Mononuclear cell (primary cell): ENCODE measurements around the gene ZNF70. TPM values are rescaled to one million over a fixed set of nuclear protein-coding genes. Genes with fewer than 3 reads are reported as not detected.
A peak's percentile ranks its signal among the peaks of the same experiment; 100 is the strongest.
"Not testable (repeated sequence)": the region's sequence is repeated elsewhere in the genome, so short reads cannot be mapped to it uniquely, and the experiment has no call there.

Experiments
- H3K27me3 ChIP-seq: 2 replicates; pipeline ENCODE4 v1.6.0; 2011; ENCODE audit warnings: low read length, control low read depth; ENCODE audit not compliant: insufficient read depth
- H3K4me1 ChIP-seq: 2 replicates; pipeline ENCODE4 v1.5.1; 2011; ENCODE audit warnings: mild to moderate bottlenecking, low read length, control low read depth; ENCODE audit not compliant: insufficient read depth
- H3K4me3 ChIP-seq: 2 replicates; pipeline ENCODE4 v1.5.1; 2011; ENCODE audit warnings: mild to moderate bottlenecking, low read length, moderate library complexity
- H3K9me3 ChIP-seq: 2 replicates; pipeline ENCODE4 v1.5.1; 2011; ENCODE audit warnings: low read depth, mild to moderate bottlenecking, control low read depth, low read length
- total RNA-seq: library from RNA; depleted of rRNA; stranded (reverse); fragments of >200 nt; gene quantifications from one replicate; pipeline ENCODE4 v1.2.3, GENCODE V29; 2012

The ZNF70 gene
- total RNA-seq, 1 donor = 0.52 TPM

DNA sequence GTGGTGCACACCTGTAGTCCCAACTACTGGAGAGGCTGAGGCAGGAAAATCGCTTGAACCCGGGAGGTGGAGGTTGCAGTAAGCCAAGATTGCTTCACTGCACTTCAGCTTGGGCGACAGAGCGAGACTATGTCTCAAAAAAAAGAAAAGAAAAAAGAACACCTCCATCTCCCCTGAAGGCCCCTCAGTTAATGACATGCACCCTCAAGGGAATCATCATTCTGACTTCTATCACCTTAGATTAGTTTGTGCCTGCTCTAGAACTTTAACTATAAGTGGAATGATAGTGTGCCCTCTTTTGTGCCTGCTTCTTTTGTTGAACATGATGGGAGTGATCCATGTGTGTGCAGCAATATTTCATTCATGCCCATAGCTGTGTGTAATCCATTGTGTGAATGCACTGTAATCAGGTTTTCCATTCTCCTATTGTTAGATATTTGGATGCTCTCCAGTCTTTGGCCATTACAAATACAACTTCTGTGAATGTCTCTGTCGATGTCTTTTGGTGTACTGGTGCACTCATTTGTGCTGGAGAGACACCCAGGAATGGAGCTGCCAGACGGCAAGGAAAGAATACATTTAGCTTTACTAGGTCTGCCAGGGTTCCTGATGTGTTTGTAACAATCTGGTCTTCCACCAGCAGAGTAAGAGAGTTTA lies 4.2 kb upstream of the ZNF70 start:
- Histone ChIP-seq H3K27me3 (no peaks in the 10 kb centered on the region), H3K4me3 (no peak overlapping the region), H3K9me3 (no peaks in the 10 kb centered on the region), H3K4me1 (peaks cover 10% of the 10 kb centered on the region)

GRCh38 chr22:23754220-23754919 lies 3.5 kb upstream of the ZNF70 start, which contains the start of gene VPREB3:
VPREB3 (minus strand) TSS chr22:23754425; CDS start chr22:23754363, 62 bp downstream.
- Histone ChIP-seq H3K4me3 (peak within 1 kb of the TSS; percentile 35), H3K4me1 (peaks cover 13% of the 10 kb centered on the region)

DNA sequence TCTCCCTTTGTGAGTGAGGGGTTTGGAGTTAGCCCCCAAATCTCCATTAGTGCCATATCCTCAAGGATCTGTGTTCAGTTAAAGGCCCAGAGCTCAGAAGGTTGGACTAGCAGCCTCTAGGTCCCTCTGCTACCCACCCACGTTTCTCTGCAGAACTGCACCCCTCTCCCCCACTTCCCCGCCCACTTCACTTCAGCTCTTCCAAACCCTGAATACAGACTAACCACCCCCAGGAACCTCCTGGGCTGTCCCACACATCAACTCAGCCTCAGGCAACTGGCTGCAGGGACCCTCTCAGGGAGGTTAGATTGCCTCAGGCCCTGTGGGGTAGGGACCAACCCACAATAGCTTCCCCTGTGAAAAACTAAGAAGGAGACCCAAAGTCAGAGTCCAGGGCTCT lies 2.5 kb upstream of the ZNF70 start:
- Histone ChIP-seq H3K4me1 (peaks cover 13% of the 10 kb centered on the region), H3K4me3 (peak overlapping the region; percentile 35), H3K27me3 (no peaks in the 10 kb centered on the region), H3K9me3 (no peaks in the 10 kb centered on the region)

More at GRCh38 chr22:23754220-23754919, 3.5 kb upstream of the ZNF70 start, which contains the start of gene VPREB3:
- Histone ChIP-seq H3K9me3 (no peaks in the 10 kb centered on the region), H3K27me3 (no peaks in the 10 kb centered on the region)

- Histone ChIP-seq H3K9me3 (no peaks in the 10 kb centered on the region), H3K4me1 (peaks cover 13% of the 10 kb centered on the region), H3K27me3 (no peaks in the 10 kb centered on the region), H3K4me3 (peak overlapping the region; percentile 35)
Observed at GRCh38 chr22:23752750-23753149, 1.8 kb upstream of the ZNF70 start.

- Histone ChIP-seq H3K4me3 (no peak overlapping the region), H3K27me3 (no peaks in the 10 kb centered on the region), H3K9me3 (no peaks in the 10 kb centered on the region), H3K4me1 (peaks cover 13% of the 10 kb centered on the region)
Observed at GRCh38 chr22:23752090-23752691, 1.3 kb upstream of the ZNF70 start.

GRCh38 chr22:23751441-23751996 lies 607 bp upstream of the ZNF70 start:
- H3K27me3 ChIP-seq = no peaks in the 10 kb centered on the region
- H3K9me3 ChIP-seq = no peaks in the 10 kb centered on the region
- H3K4me1 ChIP-seq = peaks cover 13% of the 10 kb centered on the region
- H3K4me3 ChIP-seq = peak overlapping the region; percentile 61

- no peaks in the 10 kb centered on the region for H3K9me3 ChIP-seq
- H3K27me3 ChIP-seq = no peaks in the 10 kb centered on the region
- H3K4me1 ChIP-seq = peaks cover 13% of the 10 kb centered on the region
- peak overlapping the region; percentile 61 for H3K4me3 ChIP-seq
Observed at GRCh38 chr22:23750367-23750713, 572 bp downstream of the ZNF70 start.

DNA sequence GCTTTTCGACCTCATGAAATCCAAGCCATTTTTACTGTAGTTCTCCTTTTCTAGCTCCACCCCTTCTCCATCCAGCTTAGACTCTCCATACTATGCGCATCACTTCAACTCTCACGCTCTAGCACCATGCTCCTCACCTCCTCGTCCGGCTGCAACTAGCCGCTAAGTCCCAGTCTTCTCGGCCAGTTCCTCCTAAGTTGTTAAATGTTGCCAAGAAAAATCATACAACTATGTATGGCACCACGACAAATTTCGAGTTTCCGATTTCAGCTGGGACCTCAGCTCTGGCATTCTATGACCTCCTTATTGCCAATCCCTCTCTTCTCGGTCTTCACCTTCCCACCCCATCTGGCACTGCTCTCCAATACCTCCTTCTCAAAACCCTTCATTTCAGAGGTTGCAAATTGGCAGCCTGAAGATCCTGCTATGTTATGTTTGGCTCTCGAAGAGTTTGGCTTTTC lies 1.0 kb downstream of the ZNF70 start:
- no peaks in the 10 kb centered on the region for H3K27me3 ChIP-seq
- H3K4me1 ChIP-seq = peaks cover 13% of the 10 kb centered on the region
- no peak overlapping the region for H3K4me3 ChIP-seq
- H3K9me3 ChIP-seq = no peaks in the 10 kb centered on the region

DNA sequence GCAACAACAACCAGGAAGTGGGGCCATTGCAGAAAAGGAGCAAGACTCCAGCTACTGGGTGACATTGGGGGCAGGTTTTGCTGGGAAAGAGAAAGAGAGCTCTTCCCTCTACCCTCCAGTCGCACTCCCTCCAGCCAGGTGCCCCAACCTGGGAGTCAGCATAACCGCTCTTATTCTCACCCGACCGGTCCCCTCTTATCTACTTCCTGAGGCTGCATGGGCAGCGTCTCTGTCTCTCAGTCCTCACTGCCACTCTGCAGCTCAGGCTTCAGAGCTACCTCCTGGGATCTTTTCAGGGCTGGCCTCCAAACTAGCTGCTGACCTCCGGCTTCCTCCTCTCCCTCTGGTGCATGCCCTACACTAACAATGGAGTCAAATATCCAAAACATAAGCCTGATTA lies 5.1 kb downstream of the ZNF70 start:
- Histone ChIP-seq H3K4me1 (peaks cover 9% of the 10 kb centered on the region), H3K9me3 (no peaks in the 10 kb centered on the region), H3K4me3 (no peak overlapping the region), H3K27me3 (no peaks in the 10 kb centered on the region)

- H3K4me1 ChIP-seq = no peaks in the 10 kb centered on the region
- H3K27me3 ChIP-seq = no peaks in the 10 kb centered on the region
- H3K9me3 ChIP-seq = no peaks in the 10 kb centered on the region
Observed at GRCh38 chr22:23744485-23744884, 6.4 kb downstream of the ZNF70 start.

DNA sequence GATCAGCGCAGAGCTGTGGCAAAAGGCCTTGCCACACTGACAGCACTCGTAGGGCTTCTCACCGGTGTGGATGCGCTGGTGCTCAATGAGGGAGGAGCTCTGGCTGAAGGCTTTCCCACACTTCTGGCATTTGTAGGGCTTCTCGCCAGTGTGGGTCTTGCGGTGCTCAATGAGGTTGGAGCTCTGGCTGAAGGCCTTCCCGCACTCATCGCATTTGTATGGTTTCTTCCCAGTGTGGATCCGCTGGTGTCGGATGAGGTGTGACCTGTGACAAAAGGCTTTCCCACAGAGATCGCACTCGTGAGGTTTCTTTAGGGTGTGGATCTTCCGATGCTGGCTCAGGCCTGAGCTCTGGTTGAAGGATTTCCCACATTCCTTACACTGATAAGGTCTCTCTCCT lies 6.9 kb downstream of the ZNF70 start:
- no peaks in the 10 kb centered on the region for H3K9me3 ChIP-seq
- no peaks in the 10 kb centered on the region for H3K4me1 ChIP-seq
- H3K4me3 ChIP-seq = no peak overlapping the region
- H3K27me3 ChIP-seq = no peaks in the 10 kb centered on the region

More at GRCh38 chr22:23744485-23744884, 6.4 kb downstream of the ZNF70 start:
- H3K4me3 ChIP-seq = no peak overlapping the region

GRCh38 chr22:23743303-23743705 lies 7.6 kb downstream of the ZNF70 start:
- Histone ChIP-seq H3K4me1 (no peaks in the 10 kb centered on the region), H3K4me3 (no peak overlapping the region), H3K9me3 (no peaks in the 10 kb centered on the region), H3K27me3 (no peaks in the 10 kb centered on the region)

GRCh38 chr22:23742505-23743264 lies 8.2 kb downstream of the ZNF70 start:
- H3K4me1 ChIP-seq = no peaks in the 10 kb centered on the region
- H3K4me3 ChIP-seq = no peak overlapping the region
- no peaks in the 10 kb centered on the region for H3K27me3 ChIP-seq
- H3K9me3 ChIP-seq = no peaks in the 10 kb centered on the region

DNA sequence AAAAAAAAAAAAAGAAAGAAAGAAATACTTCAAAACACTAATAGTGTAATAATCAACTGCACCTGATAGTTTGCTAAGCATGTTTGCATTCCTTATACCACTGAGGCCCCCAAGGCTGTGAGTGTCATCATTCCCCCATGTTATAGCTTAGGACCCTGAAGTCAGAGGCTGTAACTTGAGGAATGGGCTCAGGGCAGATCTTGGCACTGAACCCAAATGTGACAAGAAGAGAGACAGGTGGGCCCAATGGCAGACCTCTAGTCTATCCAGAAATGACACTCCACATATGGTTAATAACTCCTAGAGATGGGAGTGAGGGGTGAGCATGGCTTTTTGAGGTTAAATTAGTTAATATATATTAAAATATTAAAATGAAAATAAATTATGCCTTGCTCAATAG lies 13.2 kb downstream of the ZNF70 start:
- H3K27me3 ChIP-seq = no peaks in the 10 kb centered on the region
- no peaks in the 10 kb centered on the region for H3K9me3 ChIP-seq
- H3K4me3 ChIP-seq = no peak overlapping the region
- no peaks in the 10 kb centered on the region for H3K4me1 ChIP-seq

- not testable (repeated sequence) for H3K4me1 ChIP-seq, H3K9me3 ChIP-seq, H3K27me3 ChIP-seq, H3K4me3 ChIP-seq
Observed at GRCh38 chr22:23728108-23728507, 22.8 kb downstream of the ZNF70 start.
